ENCODE data around the gene TUB. TPM values are rescaled to one million over a fixed set of nuclear protein-coding genes. Genes with fewer than 3 reads are reported as not detected.

Gene TUB
- total RNA-seq, 2 experiments from 2014 or later = not detected

DNA sequence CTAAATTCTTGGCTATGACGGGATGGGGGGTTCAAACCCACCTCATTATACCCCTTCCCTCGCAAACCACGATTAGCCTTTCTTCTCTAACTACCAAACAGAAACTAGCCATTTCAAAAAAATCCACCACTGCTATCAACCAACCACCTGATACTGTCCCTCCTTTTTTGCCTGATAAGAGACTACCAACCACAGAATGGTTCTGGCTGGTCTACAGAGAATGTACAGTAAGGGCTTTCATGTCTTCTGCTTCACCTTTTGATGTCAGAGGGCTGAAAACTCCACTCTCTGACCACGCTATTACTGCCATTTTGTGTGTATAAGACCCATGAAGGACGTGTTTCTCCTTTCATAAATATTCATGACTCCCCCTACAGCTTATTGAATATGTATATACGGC is 68.7 kb downstream of the TUB start:
- ATAC-seq (no peak), DNase-seq (no peak)
- POLR2A ChIA-PET = no interaction called here
- no peaks in the 10 kb centered on the region for H3K9me3 Mint-ChIP-seq (ENCODE audit: insufficient read depth)
- no peaks in the 10 kb centered on the region for H3K36me3 Mint-ChIP-seq (ENCODE audit: low read depth)
- no peaks in the 10 kb centered on the region for H3K27me3 Mint-ChIP-seq (ENCODE audit: low read depth)
- CTCF ChIA-PET = interaction anchor here (1.2 kb wide), 1 partner anchor 114 kb away, joined by 3 read pairs; the partner anchor contains the start of gene LMO1
- H3K4me1 Mint-ChIP-seq (ENCODE audit: low read depth) = no peaks in the 10 kb centered on the region
- H3K4me3 Mint-ChIP-seq = no peak overlapping the region
- no peak overlapping the region for H3K27ac Mint-ChIP-seq

Other genes with a start within 250 kb of the TUB start
- gene OR10A6, start 149.9 kb upstream of the TUB start, total RNA-seq = not detected
- gene OR10A3, start 139.5 kb upstream of the TUB start, total RNA-seq = not detected
- not detected for gene NLRP10, start 115.8 kb upstream of the TUB start, total RNA-seq
- 100 to 1,000 TPM; 212 to 222 TPM for gene EIF3F, start 93.9 kb upstream of the TUB start, total RNA-seq
- 1 to 10 TPM; 7.8 to 9.4 TPM for gene RIC3, start 87.8 kb downstream of the TUB start, total RNA-seq
- not detected for gene LMO1, start 182.7 kb downstream of the TUB start, total RNA-seq